Activated naive CD4-positive, alpha-beta T cell treated with anti-CD3 and anti-CD28 coated beads for 36 hours (primary cell): ENCODE measurements around the gene HTRA1. TPM values are rescaled to one million over a fixed set of nuclear protein-coding genes. Genes with fewer than 3 reads are reported as not detected.

ENCODE experiments used
- CTCF ChIA-PET: fragments of 350-600 bp; sonication (Branson Sonifier 250); formaldehyde crosslinking; loops from one replicate; lab custom pipeline; 2021; ENCODE audit warnings: antibody characterized with exemption; lab: Charles Lee
- DNase-seq: peaks from one replicate; pipeline ENCODE4 v3.0.0-alpha.2; 2020
- H3K27ac Mint-ChIP-seq: one replicate; pipeline ENCODE4 v1.8.0; 2021; ENCODE audit warnings: mild to moderate bottlenecking, mixed read lengths
- H3K27me3 Mint-ChIP-seq: one replicate; pipeline ENCODE4 v1.8.0; 2021; ENCODE audit warnings: low read depth, mixed read lengths
- H3K36me3 Mint-ChIP-seq: one replicate; pipeline ENCODE4 v1.8.0; 2021; ENCODE audit warnings: low read depth, mixed read lengths
- H3K4me1 Mint-ChIP-seq: one replicate; pipeline ENCODE4 v1.8.0; 2021; ENCODE audit warnings: low read depth, mixed read lengths
- H3K4me3 Mint-ChIP-seq: one replicate; pipeline ENCODE4 v1.8.0; 2021; ENCODE audit warnings: mild to moderate bottlenecking, moderate library complexity, mixed read lengths
- H3K9me3 Mint-ChIP-seq: one replicate; pipeline ENCODE4 v1.8.0; 2021; ENCODE audit warnings: mixed read lengths
- intact Hi-C: fragments of 100-400 bp; cut with micrococcal nuclease; formaldehyde crosslinking; loops from one replicate; pipeline ENCODE4 v1.15.1; 2023
- total RNA-seq, 2 experiments: library from RNA; stranded (reverse); gene quantifications; one replicate each; pipeline ENCODE4 v1.2.3, GENCODE V29; 2021

The HTRA1 gene
- total RNA-seq, 2 experiments from 2014 or later: not detected

- Mint-ChIP-seq H3K9me3 (no peaks in the 10 kb centered on the region), H3K36me3 (no peaks in the 10 kb centered on the region), H3K4me1 (peaks cover 17% of the 10 kb centered on the region), H3K27ac (no peak overlapping the region), H3K4me3 (no peak overlapping the region), H3K27me3 (no peaks in the 10 kb centered on the region)
- no peak for DNase-seq
- intact Hi-C loops: no loop called here
- CTCF ChIA-PET: interaction anchor here (0.9 kb wide), 1 partner anchor 103 kb away, joined by 3 read pairs; no protein-coding TSS in a partner anchor
Observed at GRCh38 chr10:122537545-122537944, 76.2 kb downstream of the HTRA1 start.

- Mint-ChIP-seq H3K4me1 (peaks cover 21% of the 10 kb centered on the region), H3K27ac (no peak overlapping the region), H3K9me3 (no peaks in the 10 kb centered on the region), H3K4me3 (no peak overlapping the region), H3K36me3 (no peaks in the 10 kb centered on the region), H3K27me3 (no peaks in the 10 kb centered on the region)
- intact Hi-C loops: no loop called here
- CTCF ChIA-PET: interaction anchor here (3.1 kb wide), 1 partner anchor 24 kb away, joined by 8 read pairs; no protein-coding TSS in a partner anchor
- no peak for DNase-seq
Observed at GRCh38 chr10:122541541-122542002, 80.2 kb downstream of the HTRA1 start.

- Mint-ChIP-seq H3K4me3 (no peak overlapping the region), H3K9me3 (no peaks in the 10 kb centered on the region), H3K27me3 (no peaks in the 10 kb centered on the region), H3K36me3 (no peaks in the 10 kb centered on the region), H3K4me1 (peaks cover 23% of the 10 kb centered on the region), H3K27ac (no peak overlapping the region)
- CTCF ChIA-PET: interaction anchor here (1.5 to 3.1 kb wide), 2 partner anchors 21 to 22 kb away, joined by 6 to 8 read pairs; no protein-coding TSS in a partner anchor
- intact Hi-C loops: no loop called here
- DNase-seq: no peak
Observed at GRCh38 chr10:122543676-122544445, 82.5 kb downstream of the HTRA1 start.

- H3K4me1 Mint-ChIP-seq: peaks cover 23% of the 10 kb centered on the region
- DNase-seq: no peak
- CTCF ChIA-PET: interaction anchor here (1.5 kb wide), 1 partner anchor 21 kb away, joined by 6 read pairs; no protein-coding TSS in a partner anchor
- H3K36me3 Mint-ChIP-seq: no peaks in the 10 kb centered on the region
- intact Hi-C loops: no loop called here
- H3K4me3 Mint-ChIP-seq: no peak overlapping the region
- no peaks in the 10 kb centered on the region for H3K27me3 Mint-ChIP-seq
- H3K9me3 Mint-ChIP-seq: no peaks in the 10 kb centered on the region
- H3K27ac Mint-ChIP-seq: no peak overlapping the region
Observed at GRCh38 chr10:122544493-122544892, 83.1 kb downstream of the HTRA1 start.

- Mint-ChIP-seq H3K9me3 (no peaks in the 10 kb centered on the region), H3K4me3 (no peak overlapping the region), H3K36me3 (no peaks in the 10 kb centered on the region), H3K27ac (no peak overlapping the region), H3K27me3 (no peaks in the 10 kb centered on the region), H3K4me1 (peaks cover 24% of the 10 kb centered on the region)
- no peak for DNase-seq
- CTCF ChIA-PET: interaction anchor here (0.7 to 1.3 kb wide), 2 partner anchors 12 to 19 kb away, joined by 3 read pairs; no protein-coding TSS in a partner anchor
- intact Hi-C loops: no loop called here
Observed at GRCh38 chr10:122546242-122546641, 84.9 kb downstream of the HTRA1 start.

- Mint-ChIP-seq H3K27me3 (no peaks in the 10 kb centered on the region), H3K9me3 (no peaks in the 10 kb centered on the region), H3K4me1 (peaks cover 16% of the 10 kb centered on the region), H3K4me3 (no peak overlapping the region), H3K27ac (no peak overlapping the region), H3K36me3 (no peaks in the 10 kb centered on the region)
- intact Hi-C loops: no loop called here
- no peak for DNase-seq
- CTCF ChIA-PET: interaction anchor here (0.9 kb wide), 1 partner anchor 167 kb away, joined by 3 read pairs; no protein-coding TSS in a partner anchor
Observed at GRCh38 chr10:122548407-122549085, 87.2 kb downstream of the HTRA1 start.

- intact Hi-C loops: no loop called here
- H3K27ac Mint-ChIP-seq: no peak overlapping the region
- H3K36me3 Mint-ChIP-seq: no peaks in the 10 kb centered on the region
- peaks cover 16% of the 10 kb centered on the region for H3K4me1 Mint-ChIP-seq
- CTCF ChIA-PET: interaction anchor here (2.0 kb wide), 1 partner anchor 16 kb away, joined by 6 read pairs; no protein-coding TSS in a partner anchor
- H3K27me3 Mint-ChIP-seq: no peaks in the 10 kb centered on the region
- no peak for DNase-seq
- H3K9me3 Mint-ChIP-seq: no peaks in the 10 kb centered on the region
- no peak overlapping the region for H3K4me3 Mint-ChIP-seq
Observed at GRCh38 chr10:122549636-122550035, 88.3 kb downstream of the HTRA1 start.

- no peak overlapping the region for H3K4me3 Mint-ChIP-seq
- CTCF ChIA-PET: interaction anchor here (0.9 to 2.0 kb wide), 3 partner anchors 13 to 115 kb away, joined by 3 to 6 read pairs (median 3); no protein-coding TSS in a partner anchor
- H3K27ac Mint-ChIP-seq: no peak overlapping the region
- peaks cover 16% of the 10 kb centered on the region for H3K4me1 Mint-ChIP-seq
- H3K36me3 Mint-ChIP-seq: no peaks in the 10 kb centered on the region
- intact Hi-C loops: no loop called here
- no peaks in the 10 kb centered on the region for H3K27me3 Mint-ChIP-seq
- DNase-seq: no peak
- no peaks in the 10 kb centered on the region for H3K9me3 Mint-ChIP-seq
Observed at GRCh38 chr10:122550427-122550826, 89.1 kb downstream of the HTRA1 start.

GRCh38 chr10:122550983-122551382 lies 89.6 kb downstream of the HTRA1 start:
- intact Hi-C loops: no loop called here
- DNase-seq: no peak
- Mint-ChIP-seq H3K36me3 (no peaks in the 10 kb centered on the region), H3K4me1 (peaks cover 16% of the 10 kb centered on the region), H3K4me3 (no peak overlapping the region), H3K9me3 (no peaks in the 10 kb centered on the region), H3K27ac (no peak overlapping the region), H3K27me3 (no peaks in the 10 kb centered on the region)
- CTCF ChIA-PET: interaction anchor here (0.9 to 2.0 kb wide), 3 partner anchors 13 to 116 kb away, joined by 3 to 6 read pairs (median 3); no protein-coding TSS in a partner anchor

GRCh38 chr10:122551450-122551849 lies 90.1 kb downstream of the HTRA1 start:
- H3K27ac Mint-ChIP-seq: no peak overlapping the region
- CTCF ChIA-PET: interaction anchor here (0.9 to 2.0 kb wide), 3 partner anchors 12 to 116 kb away, joined by 3 to 6 read pairs (median 3); no protein-coding TSS in a partner anchor
- no peaks in the 10 kb centered on the region for H3K9me3 Mint-ChIP-seq
- H3K4me1 Mint-ChIP-seq: peaks cover 16% of the 10 kb centered on the region
- H3K4me3 Mint-ChIP-seq: no peak overlapping the region
- intact Hi-C loops: no loop called here
- H3K27me3 Mint-ChIP-seq: no peaks in the 10 kb centered on the region
- DNase-seq: peak; percentile 77
- H3K36me3 Mint-ChIP-seq: no peaks in the 10 kb centered on the region

- CTCF ChIA-PET: interaction anchor here (0.7 to 1.5 kb wide), 2 partner anchors 12 to 14 kb away, joined by 3 read pairs; no protein-coding TSS in a partner anchor
- no peak for DNase-seq
- intact Hi-C loops: no loop called here
- H3K27me3 Mint-ChIP-seq: no peaks in the 10 kb centered on the region
- no peak overlapping the region for H3K27ac Mint-ChIP-seq
- H3K36me3 Mint-ChIP-seq: no peaks in the 10 kb centered on the region
- no peak overlapping the region for H3K4me3 Mint-ChIP-seq
- H3K9me3 Mint-ChIP-seq: no peaks in the 10 kb centered on the region
- H3K4me1 Mint-ChIP-seq: peaks cover 18% of the 10 kb centered on the region
Observed at GRCh38 chr10:122553341-122553740, 92.0 kb downstream of the HTRA1 start.
